K562 (cell line): ENCODE measurements around the gene AKT2. TPM values are rescaled to one million over a fixed set of nuclear protein-coding genes. Genes with fewer than 3 reads are reported as not detected.

ENCODE experiments used
- ILK ChIP-seq: fragments of 450-650 bp; IDR thresholded peaks from 2 replicates; pipeline ENCODE4 v1.6.1; 2016; ENCODE audit warnings: missing genetic modification characterization, low read depth, mild to moderate bottlenecking, missing compliant biosample characterization, moderate library complexity, borderline replicate concordance
- KDM1A ChIP-seq, 2 experiments: fragments of 450-650 bp; IDR thresholded peaks; 2 replicates each; pipeline ENCODE4 v1.6.1; 2016; ENCODE audit warnings: mild to moderate bottlenecking in 2 of 2
- NRF1 ChIP-seq, 2 experiments: fragments of 450-650 bp; IDR thresholded peaks in 1 of 2; conservative IDR thresholded peaks in 1 of 2; 2 replicates each; pipeline ENCODE4 v1.6.1; 2014; ENCODE audit warnings: mild to moderate bottlenecking in 2 of 2
- POLR3A ChIP-seq: IDR thresholded peaks from 2 replicates; pipeline ENCODE4 v1.6.1; 2011; ENCODE audit warnings: borderline replicate concordance, mild to moderate bottlenecking, moderate library complexity; ENCODE audit not compliant: insufficient read length, insufficient read depth; ENCODE audit errors: extremely low read depth
- RBM22 ChIP-seq: fragments of 200-400 bp; formaldehyde crosslinking; IDR thresholded peaks from 2 replicates; pipeline ENCODE4 v1.6.1; 2018; ENCODE audit warnings: low read length, low read depth; ENCODE audit not compliant: poor library complexity, severe bottlenecking
- RFX5 ChIP-seq: IDR thresholded peaks from 2 replicates; pipeline ENCODE4 v1.6.1; 2011; ENCODE audit warnings: low read depth, mild to moderate bottlenecking, improper control_type of control experiment, low read length
- ZNF140 ChIP-seq: fragments of 250-450 bp; sonication (Bioruptor Pico); IDR thresholded peaks from 2 replicates; pipeline ENCODE4 v1.8.0; 2021; ENCODE audit warnings: moderate library complexity, mild to moderate bottlenecking, inconsistent platforms
- ZNF318 ChIP-seq, 2 experiments: fragments of 450-650 bp; IDR thresholded peaks; 2 replicates each; pipeline ENCODE4 v1.6.1; 2016; ENCODE audit warnings: mild to moderate bottlenecking in 2 of 2, borderline replicate concordance in 1 of 2, low read depth in 1 of 2, moderate library complexity in 1 of 2
- ZNF609 ChIP-seq: sonication (generic); formaldehyde crosslinking; IDR thresholded peaks from 2 replicates; pipeline ENCODE4 v1.8.1; 2023; ENCODE audit warnings: missing genetic modification reagents, mild to moderate bottlenecking, borderline replicate concordance
- polyA plus RNA-seq, 8 experiments: library from polyadenylated mRNA; depleted of rRNA in 4 of 8; stranded (reverse) in 5 of 8; unstranded in 3 of 8; fragments of >200 nt; fragmentation: Nextera tagmentation in 2 of 8; fragmentation: Illumina TruSeq in 1 of 8; extraction: Ambion mirVana in 2 of 8; extraction: Trizol in 1 of 8; gene quantifications; 2 replicates each; pipeline versions ENCODE4 v1.2.1 to v1.2.3, GENCODE V29; 2011 to 2014; ENCODE audit warnings: inconsistent platforms in 1 of 8, missing spikeins in 1 of 8
- total RNA-seq, 7 experiments: library from RNA; depleted of rRNA in 6 of 7; stranded (reverse); fragments of >200 nt in 6 of 7; fragmentation: Illumina TruSeq in 2 of 7; extraction: Trizol in 2 of 7; gene quantifications; 2 replicates each; pipeline versions ENCODE4 v1.2.1 to v1.2.3, GENCODE V29; 2011 to 2021; ENCODE audit warnings: low replicate concordance in 1 of 7
- TF ChIP-seq, protein P1 (sequence below), 2 experiments: IDR thresholded peaks in 1 of 2; conservative IDR thresholded peaks in 1 of 2; 2 replicates each; pipeline ENCODE4 v1.6.1; 2016; ENCODE audit warnings: low read depth in 2 of 2, mild to moderate bottlenecking in 1 of 2, missing compliant biosample characterization in 1 of 2, missing genetic modification characterization in 1 of 2, moderate library complexity in 1 of 2

Gene AKT2
- total and polyA plus RNA-seq, 9 of the 15 experiments (the other 6 are each of a cell fraction or from before 2014, with no cell fraction given) = 1.1 to 132 (median 67.7) TPM

DNA sequence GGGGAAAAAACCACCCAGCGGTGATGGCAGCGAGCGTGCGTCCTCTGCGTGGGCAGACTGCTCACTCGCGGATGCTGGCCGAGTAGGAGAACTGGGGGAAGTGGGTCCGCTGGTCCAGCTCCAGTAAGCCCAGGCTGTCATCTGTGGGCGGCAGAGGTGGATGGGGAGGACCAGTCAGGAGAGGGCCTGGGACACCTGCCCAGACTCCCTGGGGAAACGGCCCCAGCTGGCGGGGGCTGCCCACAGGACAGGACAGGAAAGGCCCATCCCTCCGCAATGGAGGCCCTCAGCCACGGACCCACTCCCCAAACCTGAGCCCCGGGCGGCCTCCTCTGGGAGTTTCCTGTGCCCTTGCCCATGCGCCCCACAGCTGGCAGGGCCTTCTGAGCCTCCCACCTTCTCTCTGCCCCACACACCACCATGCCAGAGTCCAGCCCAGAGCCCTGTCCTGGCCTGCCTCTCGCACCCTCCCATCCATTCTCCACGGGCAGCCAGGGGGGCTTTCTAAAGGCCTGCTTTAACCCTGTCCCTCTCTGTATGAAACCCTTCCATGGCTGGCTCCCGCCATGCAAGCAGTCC, 51.2 kb downstream of the AKT2 start (continued):
- TF ChIP-seq NRF1 (conservative IDR thresholded peaks at IDR 0.05 in 1 of 2, IDR thresholded peaks at IDR 0.05 in 1 of 2) (no peak), KDM1A (IDR thresholded peaks at IDR 0.05) (no peak), ZNF609 (CRISPR knock-in tag) (no peak), ZNF140 (no peak), RFX5 (no peak), POLR3A (no peak), ZNF318 (IDR thresholded peaks at IDR 0.05; ENCODE audit: borderline replicate concordance in 1 of 2, low read depth in 1 of 2) (no peak), ILK (tag) (no peak), RBM22 (peak; percentile 26)
- TF ChIP-seq, protein P1, sequence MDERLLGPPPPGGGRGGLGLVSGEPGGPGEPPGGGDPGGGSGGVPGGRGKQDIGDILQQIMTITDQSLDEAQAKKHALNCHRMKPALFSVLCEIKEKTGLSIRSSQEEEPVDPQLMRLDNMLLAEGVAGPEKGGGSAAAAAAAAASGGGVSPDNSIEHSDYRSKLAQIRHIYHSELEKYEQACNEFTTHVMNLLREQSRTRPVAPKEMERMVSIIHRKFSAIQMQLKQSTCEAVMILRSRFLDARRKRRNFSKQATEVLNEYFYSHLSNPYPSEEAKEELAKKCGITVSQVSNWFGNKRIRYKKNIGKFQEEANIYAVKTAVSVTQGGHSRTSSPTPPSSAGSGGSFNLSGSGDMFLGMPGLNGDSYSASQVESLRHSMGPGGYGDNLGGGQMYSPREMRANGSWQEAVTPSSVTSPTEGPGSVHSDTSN (CRISPR knock-in tag; IDR thresholded peaks at IDR 0.05; ENCODE audit: low read depth) = no peak
- TF ChIP-seq, protein P1 (tag; conservative IDR thresholded peaks at IDR 0.05; ENCODE audit: low read depth) = no peak
